T-cell (primary cell): ENCODE results near the gene LRRC51. TPM values are rescaled to one million over a fixed set of nuclear protein-coding genes. Genes with fewer than 3 reads are reported as not detected.

Experiments
- ATAC-seq, 4 experiments: fragments of 200-7000 bp in 3 of 4; fragments of 150-1000 bp in 1 of 4; cut with Tn5 transposase; replicated peaks in 1 of 4; 1 replicate in 3 of 4; 2 replicates in 1 of 4; pipeline ENCODE4 v1.10.0; 2021; ENCODE audit warnings: moderate library complexity in 3 of 4, mild to moderate bottlenecking in 2 of 4, moderate number of reproducible peaks in 1 of 4
- CTCF ChIA-PET, 2 donors: fragments of 300-600 bp; sonication (Branson Sonifier 250); formaldehyde crosslinking; loops; one replicate each; lab custom pipeline; 2022; ENCODE audit warnings: antibody characterized with exemption in 2 of 2; lab: Charles Lee
- POLR2A ChIA-PET, 2 donors: fragments of 300-600 bp; sonication (Branson Sonifier 250); formaldehyde crosslinking; loops; one replicate each; lab custom pipeline; 2022; ENCODE audit warnings: antibody characterized with exemption in 2 of 2; lab: Charles Lee
- DNase-seq, 35 experiments: peaks; one replicate each; pipeline versions ENCODE4 v3.0.0 to v3.0.0-alpha.2; 2013 to 2023
- H3K27ac ChIP-seq: one replicate; pipeline ENCODE4 v1.5.1; 2013; ENCODE audit warnings: low read length
- H3K27me3 ChIP-seq, 2 experiments: replicated peaks in 1 of 2; 1 replicate in 1 of 2; 2 replicates in 1 of 2; pipeline versions ENCODE4 v1.6.1 to v1.7.0; 2013; ENCODE audit warnings: low read length in 1 of 2, mixed read lengths in 1 of 2; ENCODE audit not compliant: control insufficient read depth in 2 of 2, insufficient read depth in 2 of 2; ENCODE audit errors: extremely low read depth in 1 of 2
- H3K36me3 ChIP-seq, 2 donors: 1 replicate in 1 of 2; 2 replicates in 1 of 2; pipeline versions ENCODE4 v1.6.1 to v1.7.0; 2013; ENCODE audit warnings: low read length in 1 of 2; ENCODE audit not compliant: control insufficient read depth in 2 of 2, insufficient read depth in 1 of 2; ENCODE audit errors: extremely low read depth in 1 of 2
- H3K4me1 ChIP-seq, 2 experiments: 1 replicate in 1 of 2; 2 replicates in 1 of 2; pipeline versions ENCODE4 v1.6.1 to v1.7.0; 2013; ENCODE audit warnings: low read length in 2 of 2, mixed read lengths in 1 of 2; ENCODE audit not compliant: insufficient read depth in 2 of 2, control insufficient read depth in 1 of 2; ENCODE audit errors: extremely low read depth in 1 of 2
- H3K4me3 ChIP-seq, 2 donors: 1 replicate in 1 of 2; 2 replicates in 1 of 2; pipeline versions ENCODE4 v1.5.1 to v1.7.0; 2013; ENCODE audit warnings: mild to moderate bottlenecking in 2 of 2, low read length in 1 of 2, moderate library complexity in 1 of 2; ENCODE audit not compliant: control insufficient read depth in 1 of 2; ENCODE audit errors: extremely low read depth in 1 of 2
- H3K9me3 ChIP-seq: 2 replicates; pipeline ENCODE4 v1.7.0; 2013
- H3K27ac Mint-ChIP-seq, 2 donors: one replicate each; pipeline ENCODE4 v1.8.0; 2020 to 2021; ENCODE audit warnings: mild to moderate bottlenecking in 2 of 2, mixed read lengths in 2 of 2
- H3K27me3 Mint-ChIP-seq, 2 donors: one replicate each; pipeline ENCODE4 v1.8.0; 2021 to 2022; ENCODE audit warnings: mixed read lengths in 2 of 2
- H3K36me3 Mint-ChIP-seq: one replicate; pipeline ENCODE4 v1.8.0; 2021; ENCODE audit warnings: mixed read lengths
- H3K4me1 Mint-ChIP-seq, 3 donors: one replicate each; pipeline ENCODE4 v1.8.0; 2020 to 2022; ENCODE audit warnings: mixed read lengths in 3 of 3, mild to moderate bottlenecking in 1 of 3
- H3K4me3 Mint-ChIP-seq, 3 donors: one replicate each; pipeline ENCODE4 v1.8.0; 2020 to 2022; ENCODE audit warnings: mild to moderate bottlenecking in 3 of 3, mixed read lengths in 3 of 3, moderate library complexity in 3 of 3
- H3K9me3 Mint-ChIP-seq, 3 donors: one replicate each; pipeline ENCODE4 v1.8.0; 2020 to 2022; ENCODE audit warnings: mixed read lengths in 3 of 3
- WGBS: methylation state at CpG from one replicate; pipeline ENCODE4 v1.1.5; 2013; ENCODE audit warnings: missing lambda C conversion rate; ENCODE audit not compliant: insufficient coverage; 5-methylcytosine and 5-hydroxymethylcytosine counted together
- total RNA-seq, 35 experiments: library from RNA in 6 of 35; stranded (reverse) in 6 of 35; fragments of 120-200 nt in 1 of 35; gene quantifications; one replicate each; pipeline versions ENCODE4 v1.2.1 to v1.2.4 and lab custom pipeline; 2013 to 2026

Gene LRRC51
- total RNA-seq, 5 donors from 2014 or later (not counting 1 experiment from before 2014, with no cell fraction given), result 2.5 to 5.1 (median 3.7) TPM

GRCh38 chr11:72144807-72145565 lies 64.3 kb downstream of the LRRC51 start:
- ChIA-PET CTCF (interaction anchor here (0.6 to 3.0 kb wide), 12 partner anchors 26 to 286 kb away, joined by 3 to 31 read pairs (median 5); partner anchors contain the start of gene ANAPC15 (in 1 of the 2)), POLR2A (interaction anchor here (0.6 to 0.8 kb wide), 2 partner anchors 67 to 168 kb away, joined by 3 read pairs; no protein-coding TSS in a partner anchor)
- H3K36me3 ChIP-seq, result no peaks in the 10 kb centered on the region
- H3K36me3 Mint-ChIP-seq, result no peaks in the 10 kb centered on the region
- H3K27me3 Mint-ChIP-seq, result peaks cover 12 to 15% of the 10 kb centered on the region in 2 donors
- H3K4me1 ChIP-seq, result peaks cover 0 to 3% of the 10 kb centered on the region in 2 experiments
- no peak overlapping the region for H3K4me3 Mint-ChIP-seq
- ATAC-seq, result no peak
- no peak overlapping the region for H3K4me3 ChIP-seq
- no CpG with 5 or more reads among the region's 4 CpGs for WGBS
- peaks cover 4 to 14% (median 10%) of the 10 kb centered on the region in 3 donors for H3K4me1 Mint-ChIP-seq
- H3K9me3 Mint-ChIP-seq, result no peaks in the 10 kb centered on the region
- H3K9me3 ChIP-seq, result no peaks in the 10 kb centered on the region
- H3K27me3 ChIP-seq, result peaks cover 0 to 4% of the 10 kb centered on the region in 2 experiments
- DNase-seq, result no peak
- no peak overlapping the region for H3K27ac Mint-ChIP-seq
- no peak overlapping the region for H3K27ac ChIP-seq

Other genes starting within 250 kb of the LRRC51 start
- gene DEFB108B, start 247.7 kb upstream of the LRRC51 start, total RNA-seq, result not detected
- not detected for gene DEFB131B, start 202.4 kb upstream of the LRRC51 start, total RNA-seq
- 10 to 100 TPM; 17.3 to 24.7 (median 21.5) TPM for gene XNDC1N, start 152.3 kb upstream of the LRRC51 start, total RNA-seq
- gene RNF121, start 151.8 kb upstream of the LRRC51 start, total RNA-seq, result 10 to 100 TPM; 23.9 to 29.1 (median 24.8) TPM
- 10 to 100 TPM; 18.4 to 29.2 (median 22.4) TPM for gene IL18BP, start 81.9 kb upstream of the LRRC51 start, total RNA-seq
- gene NUMA1, start 308 bp upstream of the LRRC51 start, total RNA-seq, result 100 to 1,000 TPM; 237 to 386 (median 343) TPM
- 10 to 100 TPM; 45.7 to 69.3 (median 62.5) TPM for gene LAMTOR1, start 22.4 kb downstream of the LRRC51 start, total RNA-seq
- gene TOMT, start 25.1 kb downstream of the LRRC51 start, total RNA-seq, result under 1 TPM in 1 of 5 donors, not detected in 4; 0.28 TPM
- 10 to 100 TPM; 44.8 to 51.0 (median 47.7) TPM for gene ANAPC15, start 31.8 kb downstream of the LRRC51 start, total RNA-seq
- not detected for gene FOLR3, start 54.9 kb downstream of the LRRC51 start, total RNA-seq
- under 1 TPM in 1 of 5 donors, not detected in 4; 0.25 TPM for gene FOLR1, start 111.3 kb downstream of the LRRC51 start, total RNA-seq
- not detected for gene FOLR2, start 135.9 kb downstream of the LRRC51 start, total RNA-seq
- 100 to 1,000 TPM; 112 to 162 (median 147) TPM for gene INPPL1, start 143.9 kb downstream of the LRRC51 start, total RNA-seq
- not detected for gene PHOX2A, start 163.3 kb downstream of the LRRC51 start, total RNA-seq